ENCODE measurements around the gene BICDL1. TPM values are rescaled to one million over a fixed set of nuclear protein-coding genes. Genes with fewer than 3 reads are reported as not detected.
A peak's percentile ranks its signal among the peaks of the same experiment; 100 is the strongest.

BICDL1 gene
- polyA plus RNA-seq, 12 donors, result 2.7 to 8.0 (median 4.9) TPM; not detected in 1

GRCh38 chr12:120099738-120100137, 110.7 kb downstream of the BICDL1 start:
- no peak for DNase-seq

DNA sequence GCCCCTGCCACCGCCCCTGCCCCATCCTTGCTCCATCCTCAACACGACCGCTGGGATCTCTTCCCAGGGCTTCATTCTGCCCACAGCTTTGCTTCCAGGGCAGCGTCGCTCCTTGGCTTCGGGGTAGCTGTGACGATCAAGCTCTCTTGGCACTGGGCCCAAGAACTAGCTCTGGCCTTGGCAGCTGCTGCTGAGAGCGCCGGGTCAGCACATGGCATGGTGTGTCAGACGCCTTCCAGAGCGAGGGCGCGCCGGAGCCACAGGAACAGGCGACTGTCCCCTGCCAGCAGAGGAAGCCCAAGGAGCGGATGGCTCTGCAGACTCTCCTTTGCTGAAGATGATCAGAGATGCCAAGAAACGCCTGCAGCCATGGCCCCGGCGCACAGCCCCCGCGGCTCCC, 111.6 kb downstream of the BICDL1 start:
- DNase-seq, result peak; percentile 48

DNA sequence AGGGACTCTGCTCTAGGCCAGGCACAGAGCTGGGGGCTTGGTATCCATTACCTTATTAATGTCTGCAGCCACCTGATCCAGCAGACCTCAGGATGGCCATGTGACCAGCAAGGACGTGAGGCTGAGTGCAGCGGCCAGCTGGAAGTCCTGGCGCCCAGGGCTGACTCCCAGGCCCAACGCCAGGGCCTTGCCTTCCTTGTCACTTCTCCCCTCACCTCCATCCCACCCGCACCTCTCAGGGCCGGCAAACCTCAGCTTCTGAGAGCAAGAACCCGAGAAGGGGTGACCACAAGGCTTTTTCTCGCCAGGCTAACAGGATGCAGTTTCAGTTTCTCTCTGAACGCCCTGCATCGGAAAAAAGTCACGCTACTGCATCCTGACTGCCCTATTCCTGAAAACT, 112.1 kb downstream of the BICDL1 start:
- no peak for DNase-seq

- no peak for DNase-seq
These were observed 112.6 kb downstream of the BICDL1 start for GRCh38 chr12:120101617-120102016.

- DNase-seq, result no peak
These were observed 113.4 kb downstream of the BICDL1 start for GRCh38 chr12:120102189-120103043.

DNA sequence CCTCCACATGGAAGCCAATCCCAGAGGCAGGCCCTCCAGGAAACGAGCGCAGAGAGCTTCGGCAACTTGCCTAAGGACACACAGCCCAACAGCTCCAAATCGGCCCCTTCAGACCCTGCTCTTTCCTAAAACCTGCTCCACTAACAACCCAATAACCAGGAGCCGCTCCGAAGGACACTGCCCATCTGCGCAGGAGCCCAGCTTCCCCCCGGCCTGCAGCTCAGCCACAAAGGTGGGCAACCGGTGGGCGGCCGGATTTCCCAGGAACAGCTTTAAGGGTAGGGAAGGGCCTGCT, 114.0 kb downstream of the BICDL1 start:
- no peak for DNase-seq

- DNase-seq, result no peak
These were observed 114.3 kb downstream of the BICDL1 start for GRCh38 chr12:120103371-120103770.

- DNase-seq, result no peak
These were observed 117.1 kb downstream of the BICDL1 start for GRCh38 chr12:120106151-120106550.

GRCh38 chr12:120109570-120110267, 120.7 kb downstream of the BICDL1 start:
- DNase-seq, result no peak

DNA sequence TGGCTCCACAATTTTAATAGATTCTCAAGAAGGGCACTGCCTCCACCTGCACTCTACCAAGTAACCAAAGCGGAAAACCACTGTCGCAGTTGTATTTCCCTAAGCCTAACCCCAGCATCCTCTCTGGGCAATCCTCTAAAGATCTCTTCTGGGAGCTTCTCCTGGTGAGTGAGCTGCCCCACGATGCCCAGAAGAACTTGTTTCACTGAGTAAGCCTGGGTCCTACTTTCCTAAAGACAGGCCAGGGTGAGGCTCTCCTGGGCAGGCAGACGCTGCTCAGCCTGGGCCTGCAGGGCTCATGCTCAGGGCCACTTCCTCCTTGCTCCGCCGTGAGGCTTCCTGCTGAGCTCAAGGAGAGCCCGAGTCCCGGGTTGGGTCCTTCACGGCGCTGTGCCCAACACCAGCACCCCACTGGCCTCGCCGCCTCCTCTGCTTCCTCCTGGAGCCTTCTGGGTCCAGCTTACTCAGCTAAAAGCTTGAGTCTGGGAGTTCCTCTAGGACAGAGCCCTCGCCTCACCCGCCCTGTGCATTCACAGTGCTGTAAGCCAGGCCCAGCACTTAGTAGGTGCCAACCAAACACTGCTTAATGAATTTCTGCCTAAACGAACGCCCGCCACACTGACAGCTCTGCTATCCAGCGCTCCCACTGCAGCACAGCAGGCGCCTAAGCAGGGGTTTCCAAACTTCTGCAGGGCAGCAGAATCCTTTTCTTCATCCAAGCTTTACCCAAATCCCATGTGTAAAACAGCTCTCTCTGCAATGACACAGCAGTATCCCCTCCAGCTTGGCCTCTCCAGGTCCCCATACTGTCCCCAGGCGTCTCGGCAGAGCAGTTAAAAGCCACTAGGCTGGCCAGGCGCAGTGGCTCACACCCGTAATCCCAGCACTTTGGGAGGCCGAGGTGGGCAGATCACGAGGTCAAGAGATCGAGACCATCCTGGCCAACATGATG, 121.8 kb downstream of the BICDL1 start:
- DNase-seq, result no peak

- no peak for DNase-seq
These were observed 126.0 kb downstream of the BICDL1 start for GRCh38 chr12:120115066-120115465.

- DNase-seq, result no peak
These were observed 126.8 kb downstream of the BICDL1 start for GRCh38 chr12:120115692-120116440.

GRCh38 chr12:120116441-120116791, 127.4 kb downstream of the BICDL1 start, which contains the start of gene RAB35:
Gene RAB35 (minus strand): TSS chr12:120116753. CDS start chr12:120116650, 103 bp downstream.
- no peak for DNase-seq

- DNase-seq, result peak; percentile 92
These were observed 128.0 kb downstream of the BICDL1 start for GRCh38 chr12:120116792-120117651.

DNA sequence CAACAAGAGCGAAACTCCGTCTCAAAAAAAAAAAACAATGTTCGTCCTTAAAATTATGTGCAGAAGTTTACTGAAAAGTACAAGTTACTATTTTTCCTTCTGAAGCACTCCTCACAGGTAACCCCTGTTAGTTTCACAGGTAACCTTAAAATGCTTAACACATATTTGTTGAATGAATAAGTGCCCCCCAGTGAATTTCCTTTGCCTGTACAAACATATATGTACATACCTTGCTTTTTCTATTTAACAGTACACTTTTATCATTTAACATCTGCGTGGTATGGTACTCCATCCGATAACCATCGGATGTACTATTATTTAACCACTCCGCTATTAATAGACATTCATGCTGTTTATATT, 128.9 kb downstream of the BICDL1 start:
- no peak for DNase-seq

GRCh38 chr12:120118321-120119061, 129.5 kb downstream of the BICDL1 start:
- DNase-seq, result no peak

DNA sequence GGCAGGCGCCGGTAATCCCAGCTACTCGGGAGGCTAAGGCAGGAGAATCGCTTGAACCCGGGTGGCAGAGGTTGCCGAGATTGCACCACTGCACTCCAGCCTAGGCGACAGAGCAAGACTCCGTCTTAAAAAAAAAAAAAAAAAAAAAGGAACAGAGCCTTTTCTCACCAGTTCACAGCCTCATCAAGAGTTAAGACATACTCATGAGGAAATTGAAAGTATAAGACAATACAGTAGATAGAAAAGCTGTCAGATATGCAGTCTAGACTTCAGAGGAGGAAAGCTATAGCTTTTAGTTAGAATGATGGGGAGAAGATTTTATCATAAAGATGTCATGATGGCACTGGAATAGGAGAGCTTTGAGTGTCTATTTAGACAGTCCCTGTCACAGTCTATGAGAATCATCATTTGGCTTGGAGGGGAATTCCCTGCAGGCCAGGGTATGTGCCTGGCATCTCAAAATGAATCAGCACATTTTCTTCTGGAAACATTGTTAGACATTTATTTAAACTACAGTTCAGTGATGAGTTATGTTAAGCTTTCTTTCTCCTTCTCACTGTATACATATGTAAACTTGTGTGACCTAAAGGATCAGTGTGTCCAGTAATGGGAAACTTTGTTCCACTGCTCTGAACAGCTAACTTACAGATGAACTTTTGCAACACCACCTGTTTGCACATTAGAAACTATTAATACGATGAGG, 130.4 kb downstream of the BICDL1 start:
- no peak for DNase-seq

GRCh38 chr12:120121343-120121742, 132.3 kb downstream of the BICDL1 start:
- no peak for DNase-seq

DNA sequence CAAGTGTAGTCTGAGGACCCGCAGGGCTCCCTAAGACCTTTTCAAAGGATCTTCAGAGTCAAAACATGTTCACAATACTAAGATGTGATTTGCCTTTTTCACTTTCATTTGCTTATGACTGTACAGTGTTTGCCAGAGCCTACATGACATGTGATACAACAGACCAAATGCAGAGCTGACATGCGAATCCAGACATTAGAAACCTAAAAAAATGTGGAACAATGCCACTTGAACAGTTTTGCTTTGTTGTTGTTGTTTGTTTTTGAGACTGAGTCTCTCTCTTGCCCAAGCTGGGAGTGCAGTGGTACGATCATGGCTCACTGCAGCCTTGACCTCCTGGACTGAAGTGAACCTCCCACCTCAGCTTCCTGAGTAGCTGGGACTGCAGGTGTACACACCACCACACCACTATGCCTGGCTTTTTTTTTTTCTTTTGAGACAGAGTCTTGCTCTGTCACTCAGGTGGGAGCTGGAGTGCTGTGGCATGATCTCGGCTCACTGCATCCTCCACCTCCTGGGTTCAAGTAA, 132.8 kb downstream of the BICDL1 start:
- DNase-seq, result no peak
